ENCODE data around the gene SLC1A5. TPM values are rescaled to one million over a fixed set of nuclear protein-coding genes. Genes with fewer than 3 reads are reported as not detected.

SLC1A5 gene
- total RNA-seq, 1 experiment from 2014 or later = 239 TPM

GRCh38 chr19:46815833-46816627 lies 27.6 kb upstream of the SLC1A5 start:
- no peak overlapping the region for H3K4me3 Mint-ChIP-seq
- H3K27ac Mint-ChIP-seq = no peak overlapping the region
- H3K36me3 Mint-ChIP-seq = no peaks in the 10 kb centered on the region
- ChIA-PET POLR2A (no interaction called here), CTCF (interaction anchor here (0.5 kb wide), 1 partner anchor 1190 kb away, joined by 4 read pairs; no protein-coding TSS in a partner anchor)
- TF ChIP-seq IRF2 (CRISPR knock-in tag; IDR thresholded peaks at IDR 0.05; ENCODE audit: borderline replicate concordance, low read depth) (no peak), CREB1 (CRISPR knock-in tag; IDR thresholded peaks at IDR 0.05) (no peak), E2F5 (CRISPR knock-in tag; IDR thresholded peaks at IDR 0.05) (no peak), ZMAT4 (CRISPR knock-in tag; IDR thresholded peaks at IDR 0.05) (no peak), SP1 (CRISPR knock-in tag; conservative IDR thresholded peaks at IDR 0.05) (no peak), ZNF219 (CRISPR knock-in tag; IDR thresholded peaks at IDR 0.05; ENCODE audit: borderline replicate concordance) (no peak), ZNF416 (CRISPR knock-in tag; IDR thresholded peaks at IDR 0.05) (no peak), TEAD1 (CRISPR knock-in tag; IDR thresholded peaks at IDR 0.05) (no peak), ZNF423 (CRISPR knock-in tag; IDR thresholded peaks at IDR 0.05) (no peak), NR1H2 (CRISPR knock-in tag; IDR thresholded peaks at IDR 0.05) (no peak), ZNF121 (CRISPR knock-in tag; IDR thresholded peaks at IDR 0.05) (no peak), NFATC4 (CRISPR knock-in tag; IDR thresholded peaks at IDR 0.05) (no peak), FOXP4 (CRISPR knock-in tag; IDR thresholded peaks at IDR 0.05) (no peak), CBFB (CRISPR knock-in tag; IDR thresholded peaks at IDR 0.05; ENCODE audit: low read depth) (no peak), ESRRA (CRISPR knock-in tag; IDR thresholded peaks at IDR 0.05; ENCODE audit: borderline replicate concordance) (no peak), ELF4 (CRISPR knock-in tag; IDR thresholded peaks at IDR 0.05; ENCODE audit: low read depth) (no peak)
- TF ChIP-seq, protein P1, sequence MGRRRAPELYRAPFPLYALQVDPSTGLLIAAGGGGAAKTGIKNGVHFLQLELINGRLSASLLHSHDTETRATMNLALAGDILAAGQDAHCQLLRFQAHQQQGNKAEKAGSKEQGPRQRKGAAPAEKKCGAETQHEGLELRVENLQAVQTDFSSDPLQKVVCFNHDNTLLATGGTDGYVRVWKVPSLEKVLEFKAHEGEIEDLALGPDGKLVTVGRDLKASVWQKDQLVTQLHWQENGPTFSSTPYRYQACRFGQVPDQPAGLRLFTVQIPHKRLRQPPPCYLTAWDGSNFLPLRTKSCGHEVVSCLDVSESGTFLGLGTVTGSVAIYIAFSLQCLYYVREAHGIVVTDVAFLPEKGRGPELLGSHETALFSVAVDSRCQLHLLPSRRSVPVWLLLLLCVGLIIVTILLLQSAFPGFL (CRISPR knock-in tag; IDR thresholded peaks at IDR 0.05; ENCODE audit: borderline replicate concordance) = no peak
- TF ChIP-seq, protein P2, sequence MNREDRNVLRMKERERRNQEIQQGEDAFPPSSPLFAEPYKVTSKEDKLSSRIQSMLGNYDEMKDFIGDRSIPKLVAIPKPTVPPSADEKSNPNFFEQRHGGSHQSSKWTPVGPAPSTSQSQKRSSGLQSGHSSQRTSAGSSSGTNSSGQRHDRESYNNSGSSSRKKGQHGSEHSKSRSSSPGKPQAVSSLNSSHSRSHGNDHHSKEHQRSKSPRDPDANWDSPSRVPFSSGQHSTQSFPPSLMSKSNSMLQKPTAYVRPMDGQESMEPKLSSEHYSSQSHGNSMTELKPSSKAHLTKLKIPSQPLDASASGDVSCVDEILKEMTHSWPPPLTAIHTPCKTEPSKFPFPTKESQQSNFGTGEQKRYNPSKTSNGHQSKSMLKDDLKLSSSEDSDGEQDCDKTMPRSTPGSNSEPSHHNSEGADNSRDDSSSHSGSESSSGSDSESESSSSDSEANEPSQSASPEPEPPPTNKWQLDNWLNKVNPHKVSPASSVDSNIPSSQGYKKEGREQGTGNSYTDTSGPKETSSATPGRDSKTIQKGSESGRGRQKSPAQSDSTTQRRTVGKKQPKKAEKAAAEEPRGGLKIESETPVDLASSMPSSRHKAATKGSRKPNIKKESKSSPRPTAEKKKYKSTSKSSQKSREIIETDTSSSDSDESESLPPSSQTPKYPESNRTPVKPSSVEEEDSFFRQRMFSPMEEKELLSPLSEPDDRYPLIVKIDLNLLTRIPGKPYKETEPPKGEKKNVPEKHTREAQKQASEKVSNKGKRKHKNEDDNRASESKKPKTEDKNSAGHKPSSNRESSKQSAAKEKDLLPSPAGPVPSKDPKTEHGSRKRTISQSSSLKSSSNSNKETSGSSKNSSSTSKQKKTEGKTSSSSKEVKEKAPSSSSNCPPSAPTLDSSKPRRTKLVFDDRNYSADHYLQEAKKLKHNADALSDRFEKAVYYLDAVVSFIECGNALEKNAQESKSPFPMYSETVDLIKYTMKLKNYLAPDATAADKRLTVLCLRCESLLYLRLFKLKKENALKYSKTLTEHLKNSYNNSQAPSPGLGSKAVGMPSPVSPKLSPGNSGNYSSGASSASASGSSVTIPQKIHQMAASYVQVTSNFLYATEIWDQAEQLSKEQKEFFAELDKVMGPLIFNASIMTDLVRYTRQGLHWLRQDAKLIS (CRISPR knock-in tag; IDR thresholded peaks at IDR 0.05; ENCODE audit: borderline replicate concordance) = no peak
- TF ChIP-seq, protein P3, sequence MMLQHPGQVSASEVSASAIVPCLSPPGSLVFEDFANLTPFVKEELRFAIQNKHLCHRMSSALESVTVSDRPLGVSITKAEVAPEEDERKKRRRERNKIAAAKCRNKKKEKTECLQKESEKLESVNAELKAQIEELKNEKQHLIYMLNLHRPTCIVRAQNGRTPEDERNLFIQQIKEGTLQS (CRISPR knock-in tag; conservative IDR thresholded peaks at IDR 0.05) = no peak
- no peak for DNase-seq (ENCODE audit: low spot score)
- no peaks in the 10 kb centered on the region; the same call in 1 of the 2 replicates for H3K27me3 Mint-ChIP-seq (ENCODE audit: low read depth)
- H3K4me1 Mint-ChIP-seq = peaks cover 17% of the 10 kb centered on the region
- H3K9me3 Mint-ChIP-seq = 0 out of 2 replicates have a peak, but pooled peaks cover 4% of the 10 kb centered on the region
- ATAC-seq = no peak
